Stimulated activated naive B cell treated with anti-CD40 and anti-IgM and Interleukin-4, amounts not matched to agents 10 μg/mL and 1 μg/mL and 100 μg/mL, for 72 hours (primary cell): ENCODE results near the gene MRPS26.
"Not testable (repeated sequence)": the region's sequence is repeated elsewhere in the genome, so short reads cannot be mapped to it uniquely, and the experiment has no call there.

Experiments
- ATAC-seq, 2 donors: fragments of 150-1000 bp; cut with Tn5 transposase; replicated peaks; 2 replicates each; pipeline ENCODE4 v1.10.0; 2021; ENCODE audit warnings: moderate library complexity in 1 of 2
- DNase-seq: peaks from one replicate; pipeline ENCODE4 v3.0.0; 2021
- H3K27ac Mint-ChIP-seq: one replicate; pipeline ENCODE4 v1.8.0; 2022; ENCODE audit warnings: mild to moderate bottlenecking, mixed read lengths
- H3K27me3 Mint-ChIP-seq, 2 donors: one replicate each; pipeline ENCODE4 v1.8.0; 2022; ENCODE audit warnings: mixed read lengths in 2 of 2
- H3K36me3 Mint-ChIP-seq, 2 donors: one replicate each; pipeline ENCODE4 v1.8.0; 2022; ENCODE audit warnings: mixed read lengths in 2 of 2, mild to moderate bottlenecking in 1 of 2
- H3K4me1 Mint-ChIP-seq, 2 donors: one replicate each; pipeline ENCODE4 v1.8.0; 2022; ENCODE audit warnings: mixed read lengths in 2 of 2, mild to moderate bottlenecking in 1 of 2
- H3K4me3 Mint-ChIP-seq, 2 donors: one replicate each; pipeline ENCODE4 v1.8.0; 2022; ENCODE audit warnings: mild to moderate bottlenecking in 2 of 2, mixed read lengths in 2 of 2, moderate library complexity in 1 of 2
- H3K9me3 Mint-ChIP-seq, 2 donors: one replicate each; pipeline ENCODE4 v1.8.0; 2022; ENCODE audit warnings: mixed read lengths in 2 of 2, mild to moderate bottlenecking in 1 of 2

Gene MRPS26

GRCh38 chr20:3047486-3048419 is 1.9 kb downstream of the MRPS26 start:
- Mint-ChIP-seq H3K36me3 (peaks cover 24 to 28% of the 10 kb centered on the region in 2 donors), H3K27me3 (no peaks in the 10 kb centered on the region), H3K27ac (peak overlapping the region; percentile 31), H3K9me3 (no peaks in the 10 kb centered on the region), H3K4me3 (peak overlapping the region; percentile 86 to 94), H3K4me1 (peaks cover 14 to 38% of the 10 kb centered on the region in 2 donors)
- DNase-seq (no peak), ATAC-seq (no peak)

GRCh38 chr20:3051385-3052019 is 5.7 kb downstream of the MRPS26 start:
- peaks cover 9 to 21% of the 10 kb centered on the region in 2 donors for H3K4me1 Mint-ChIP-seq
- H3K36me3 Mint-ChIP-seq, result peaks cover 18 to 27% of the 10 kb centered on the region in 2 donors
- no peaks in the 10 kb centered on the region for H3K27me3 Mint-ChIP-seq
- ATAC-seq (no peak), DNase-seq (no peak)
- no peaks in the 10 kb centered on the region for H3K9me3 Mint-ChIP-seq
- peak overlapping the region; percentile 5 for H3K27ac Mint-ChIP-seq
- no peak overlapping the region for H3K4me3 Mint-ChIP-seq

GRCh38 chr20:3059489-3059888 is 13.6 kb downstream of the MRPS26 start:
- no peaks in the 10 kb centered on the region for H3K9me3 Mint-ChIP-seq
- ATAC-seq (no peak), DNase-seq (no peak)
- no peak overlapping the region for H3K27ac Mint-ChIP-seq
- peaks cover 0 to 2% of the 10 kb centered on the region in 2 donors for H3K36me3 Mint-ChIP-seq
- H3K27me3 Mint-ChIP-seq, result no peaks in the 10 kb centered on the region
- peaks cover 5 to 11% of the 10 kb centered on the region in 2 donors for H3K4me1 Mint-ChIP-seq
- H3K4me3 Mint-ChIP-seq, result no peak overlapping the region

GRCh38 chr20:3064119-3064518 is 18.3 kb downstream of the MRPS26 start:
- not testable (repeated sequence) for ATAC-seq, H3K27ac Mint-ChIP-seq, H3K27me3 Mint-ChIP-seq, H3K9me3 Mint-ChIP-seq, H3K36me3 Mint-ChIP-seq, H3K4me3 Mint-ChIP-seq, DNase-seq
- peaks cover 11 to 23% of the 10 kb centered on the region in 2 donors for H3K4me1 Mint-ChIP-seq

- Mint-ChIP-seq H3K9me3 (no peaks in the 10 kb centered on the region), H3K4me3 (no peak overlapping the region), H3K27me3 (peaks cover 4 to 11% of the 10 kb centered on the region in 2 donors), H3K36me3 (no peaks in the 10 kb centered on the region), H3K4me1 (peaks cover 12 to 38% of the 10 kb centered on the region in 2 donors), H3K27ac (no peak overlapping the region)
- ATAC-seq (no peak), DNase-seq (no peak)
Observed at GRCh38 chr20:3067139-3068014, 21.5 kb downstream of the MRPS26 start.

GRCh38 chr20:3068075-3068474 is 22.2 kb downstream of the MRPS26 start:
- Mint-ChIP-seq H3K4me3 (no peak overlapping the region), H3K36me3 (no peaks in the 10 kb centered on the region), H3K4me1 (peaks cover 14 to 41% of the 10 kb centered on the region in 2 donors), H3K27ac (no peak overlapping the region), H3K27me3 (peaks cover 4 to 17% of the 10 kb centered on the region in 2 donors), H3K9me3 (no peaks in the 10 kb centered on the region)
- ATAC-seq (peak in 1 of 2 donors; percentile 17), DNase-seq (no peak)

- no peak overlapping the region for H3K4me3 Mint-ChIP-seq
- peaks cover 14 to 37% of the 10 kb centered on the region in 2 donors for H3K4me1 Mint-ChIP-seq
- H3K36me3 Mint-ChIP-seq, result no peaks in the 10 kb centered on the region
- ATAC-seq (peak in 1 of 2 donors; percentile 29), DNase-seq (no peak)
- H3K27ac Mint-ChIP-seq, result no peak overlapping the region
- H3K27me3 Mint-ChIP-seq, result peaks cover 4 to 17% of the 10 kb centered on the region in 2 donors
- H3K9me3 Mint-ChIP-seq, result no peaks in the 10 kb centered on the region
Observed at GRCh38 chr20:3068986-3069900, 23.4 kb downstream of the MRPS26 start.

- Mint-ChIP-seq H3K4me3 (peak overlapping the region; percentile 77 to 81), H3K27ac (no peak overlapping the region), H3K9me3 (no peaks in the 10 kb centered on the region), H3K36me3 (no peaks in the 10 kb centered on the region), H3K4me1 (peaks cover 6 to 32% of the 10 kb centered on the region in 2 donors), H3K27me3 (peaks cover 6 to 19% of the 10 kb centered on the region in 2 donors)
- DNase-seq (no peak), ATAC-seq (no peak)
Observed at GRCh38 chr20:3070725-3071124, 24.9 kb downstream of the MRPS26 start.

- Mint-ChIP-seq H3K9me3 (no peaks in the 10 kb centered on the region), H3K27me3 (peaks cover 9 to 24% of the 10 kb centered on the region in 2 donors), H3K27ac (no peak overlapping the region), H3K4me3 (peak overlapping the region; percentile 77 to 81), H3K36me3 (no peaks in the 10 kb centered on the region), H3K4me1 (peaks cover 6 to 32% of the 10 kb centered on the region in 2 donors)
- no peak for DNase-seq
- ATAC-seq, result no peak
Observed at GRCh38 chr20:3071266-3071609, 25.4 kb downstream of the MRPS26 start.

GRCh38 chr20:3071610-3072529 is 26.0 kb downstream of the MRPS26 start, which contains the start of gene OXT:
OXT (plus strand) TSS chr20:3071620; CDS start chr20:3071656, 36 bp downstream.
- Mint-ChIP-seq H3K27ac (peak within 1 kb of the TSS; percentile 65), H3K4me3 (peak within 1 kb of the TSS; percentile 77 to 81), H3K36me3 (no peaks in the 10 kb centered on the region), H3K27me3 (peaks cover 12 to 28% of the 10 kb centered on the region in 2 donors), H3K9me3 (no peaks in the 10 kb centered on the region), H3K4me1 (peaks cover 6 to 31% of the 10 kb centered on the region in 2 donors)
- DNase-seq, result peak; percentile 26
- ATAC-seq, result peak; percentile 69 to 81

- Mint-ChIP-seq H3K36me3 (no peaks in the 10 kb centered on the region), H3K4me3 (peak overlapping the region; percentile 77 to 81), H3K27ac (peak overlapping the region; percentile 65), H3K27me3 (peaks cover 16 to 34% of the 10 kb centered on the region in 2 donors), H3K9me3 (no peaks in the 10 kb centered on the region), H3K4me1 (peaks cover 7 to 39% of the 10 kb centered on the region in 2 donors)
- ATAC-seq (no peak), DNase-seq (no peak)
Observed at GRCh38 chr20:3072530-3073250, 26.8 kb downstream of the MRPS26 start.

GRCh38 chr20:3073251-3073643 is 27.4 kb downstream of the MRPS26 start:
- H3K4me3 Mint-ChIP-seq, DNase-seq, H3K27ac Mint-ChIP-seq, ATAC-seq, H3K9me3 Mint-ChIP-seq, H3K36me3 Mint-ChIP-seq: not testable (repeated sequence)
- Mint-ChIP-seq H3K27me3 (peaks cover 21 to 36% of the 10 kb centered on the region in 2 donors), H3K4me1 (peaks cover 9 to 40% of the 10 kb centered on the region in 2 donors)
